Stimulated activated CD4-positive, alpha-beta T cell treated with anti-CD3 and anti-CD28 coated beads, Interleukin-12 subunit alpha, Interleukin-12 subunit beta, amount 100 ng/mL, for 24 hours (primary cell): ENCODE measurements around the gene COPB2.

Experiments used
- DNase-seq, 2 experiments: peaks; one replicate each; pipeline ENCODE4 v3.0.0-alpha.2; 2020; ENCODE audit warnings: low read depth in 2 of 2

Gene COPB2

DNA sequence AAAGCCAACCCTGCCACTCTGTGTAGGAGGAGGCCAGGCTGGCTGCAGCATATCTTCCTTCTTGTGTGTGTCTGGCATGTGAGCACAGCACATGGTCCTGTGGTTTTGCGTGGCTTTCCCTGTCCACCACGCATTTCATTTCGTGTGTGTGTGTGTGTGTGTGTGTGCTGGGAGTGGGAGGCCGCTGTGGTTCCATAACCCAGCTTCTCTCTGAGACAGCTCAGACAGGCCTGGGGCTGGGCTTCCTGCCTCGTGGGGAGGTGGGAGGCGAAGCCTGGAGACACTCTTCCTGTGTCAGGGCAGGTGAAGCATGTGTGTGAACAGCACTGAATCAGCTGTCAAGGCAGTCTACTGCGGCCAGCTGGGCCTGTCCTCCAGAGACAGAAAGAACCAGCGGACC is 61.6 kb downstream of the COPB2 start:
- DNase-seq: no peak

DNA sequence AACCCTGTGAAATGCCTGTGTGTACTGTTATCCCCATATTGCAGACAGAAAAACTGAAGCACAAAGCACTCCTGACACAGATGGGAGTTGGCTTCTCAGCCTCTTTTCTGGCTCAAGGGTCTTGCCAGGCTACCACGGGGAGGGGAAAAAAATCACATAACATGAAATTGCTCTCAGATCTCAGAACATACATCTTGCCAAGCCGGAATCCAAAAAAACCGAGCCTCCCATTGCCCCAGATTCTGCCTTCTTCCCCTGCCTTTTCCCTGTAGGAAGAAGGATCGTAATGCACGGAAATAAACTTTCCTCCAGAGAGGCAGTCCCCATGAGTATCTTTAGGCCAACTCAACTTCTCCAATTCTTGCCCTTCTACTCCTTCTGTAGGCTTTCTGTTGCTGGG is 62.2 kb downstream of the COPB2 start:
- no peak for DNase-seq

DNA sequence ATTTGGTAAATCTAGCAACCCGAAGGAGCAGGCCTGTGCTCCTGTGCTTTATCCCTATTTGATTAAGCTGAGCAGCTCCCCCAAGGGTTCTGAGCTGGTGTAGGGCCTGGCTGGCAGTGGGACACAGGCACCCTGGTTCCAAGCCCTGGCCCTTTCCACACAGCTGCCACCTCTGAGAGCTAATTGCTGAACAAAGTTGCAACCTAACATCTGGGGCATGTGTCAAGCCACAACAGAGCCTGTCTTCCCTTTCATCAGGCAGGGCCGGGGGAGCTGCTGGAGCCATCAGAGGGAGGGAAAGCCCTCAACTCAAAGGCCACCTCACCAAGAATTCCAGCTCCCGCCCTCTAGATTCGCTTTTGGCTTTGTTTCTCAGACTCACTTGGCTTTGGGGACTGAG is 62.7 kb downstream of the COPB2 start:
- no peak for DNase-seq

DNA sequence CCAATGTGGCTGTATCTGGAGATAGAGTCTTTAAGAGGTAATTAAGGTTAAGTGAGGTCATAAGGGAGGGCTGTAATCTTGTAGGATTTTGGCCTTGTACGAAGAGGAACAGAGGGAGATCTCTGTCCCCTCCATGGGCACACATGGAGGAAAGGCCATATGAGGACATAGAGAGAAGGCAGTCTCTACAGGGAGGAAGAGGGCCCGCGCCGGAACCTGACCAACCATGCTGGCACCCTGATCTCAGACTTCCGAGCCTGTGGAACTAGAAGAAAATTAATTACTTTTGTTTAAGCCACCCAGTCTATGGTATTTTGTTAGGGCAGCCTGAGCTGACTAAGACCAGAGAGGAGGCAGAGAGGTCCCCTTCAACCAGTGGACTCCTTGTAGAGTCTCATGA is 63.3 kb downstream of the COPB2 start:
- no peak for DNase-seq

DNA sequence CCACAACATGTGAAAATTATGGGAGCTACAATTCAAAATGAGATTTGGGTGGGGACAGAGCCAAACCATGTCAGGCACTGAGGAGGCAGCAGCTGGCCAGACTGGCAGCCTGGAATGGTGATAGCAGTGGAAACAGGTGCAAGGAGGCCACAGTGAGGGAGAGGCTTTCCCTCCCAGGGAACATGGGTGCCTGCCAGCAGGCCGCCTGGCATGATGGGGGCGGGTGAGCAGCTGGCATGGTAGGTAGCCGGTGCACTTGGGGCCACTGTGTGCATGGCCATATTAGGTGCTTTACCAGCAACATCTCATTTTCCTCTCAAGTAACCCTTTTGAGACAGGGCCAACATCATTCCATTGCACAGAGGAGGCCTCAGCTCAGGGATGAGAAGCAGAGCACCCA is 63.9 kb downstream of the COPB2 start:
- DNase-seq: no peak

DNA sequence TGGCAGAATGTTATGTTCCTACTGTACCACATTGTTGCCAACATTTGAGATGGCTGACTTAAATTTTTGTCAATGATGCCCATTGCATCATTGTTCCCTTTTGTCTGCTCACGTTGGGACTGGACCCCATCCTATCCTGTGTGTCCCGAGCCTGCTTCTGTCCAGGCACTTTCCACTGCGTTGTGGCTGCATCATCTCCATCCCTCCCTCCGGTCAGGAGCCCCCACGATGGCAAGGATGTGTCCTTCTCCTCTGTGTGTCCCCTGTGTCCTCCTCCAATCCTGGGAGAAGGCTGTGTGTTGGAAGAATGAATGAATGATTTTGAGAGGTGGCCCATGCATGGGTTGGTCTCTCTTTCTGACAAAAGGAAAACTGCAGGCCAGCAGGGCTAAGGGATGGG is 65.0 kb downstream of the COPB2 start:
- no peak for DNase-seq

DNA sequence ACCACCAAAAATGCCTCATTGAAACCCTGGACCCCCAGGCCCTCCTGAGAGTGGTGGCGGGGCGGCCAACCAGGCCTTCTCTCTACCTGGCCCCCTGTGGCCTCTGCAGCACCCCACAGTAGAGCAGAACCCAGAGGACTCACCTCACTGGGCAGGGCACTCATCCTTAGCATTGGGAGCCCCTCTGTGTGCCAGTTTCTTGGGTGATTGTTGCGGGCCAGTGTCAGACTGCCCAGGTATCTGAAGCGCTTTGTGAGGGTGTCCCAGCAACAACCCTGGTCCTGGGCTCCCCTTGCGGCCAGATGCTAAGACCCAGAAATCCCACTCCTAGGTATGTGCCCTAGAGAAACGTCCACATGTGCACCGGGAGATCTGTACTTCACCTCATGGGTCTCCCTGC is 66.3 kb downstream of the COPB2 start:
- no peak for DNase-seq

DNA sequence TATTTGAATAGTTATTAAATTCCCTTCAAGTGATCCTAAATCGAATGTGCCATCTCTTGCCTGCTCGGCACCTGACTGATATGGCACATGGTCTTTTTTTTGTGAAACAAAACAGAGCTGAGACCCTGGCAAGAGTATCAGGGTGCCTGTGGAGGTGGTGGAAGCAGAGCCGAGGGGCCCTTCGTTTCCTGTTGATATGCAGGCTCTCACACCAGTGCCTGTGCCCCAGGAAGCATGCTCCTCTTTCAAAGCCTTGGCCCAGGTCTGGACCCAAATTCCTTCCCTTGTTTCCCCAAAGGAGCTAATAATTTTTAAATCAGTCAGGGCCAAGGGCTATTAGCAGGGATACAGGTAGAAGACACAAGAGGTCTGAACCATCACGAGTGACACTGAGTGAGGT is 67.1 kb downstream of the COPB2 start:
- no peak for DNase-seq

DNA sequence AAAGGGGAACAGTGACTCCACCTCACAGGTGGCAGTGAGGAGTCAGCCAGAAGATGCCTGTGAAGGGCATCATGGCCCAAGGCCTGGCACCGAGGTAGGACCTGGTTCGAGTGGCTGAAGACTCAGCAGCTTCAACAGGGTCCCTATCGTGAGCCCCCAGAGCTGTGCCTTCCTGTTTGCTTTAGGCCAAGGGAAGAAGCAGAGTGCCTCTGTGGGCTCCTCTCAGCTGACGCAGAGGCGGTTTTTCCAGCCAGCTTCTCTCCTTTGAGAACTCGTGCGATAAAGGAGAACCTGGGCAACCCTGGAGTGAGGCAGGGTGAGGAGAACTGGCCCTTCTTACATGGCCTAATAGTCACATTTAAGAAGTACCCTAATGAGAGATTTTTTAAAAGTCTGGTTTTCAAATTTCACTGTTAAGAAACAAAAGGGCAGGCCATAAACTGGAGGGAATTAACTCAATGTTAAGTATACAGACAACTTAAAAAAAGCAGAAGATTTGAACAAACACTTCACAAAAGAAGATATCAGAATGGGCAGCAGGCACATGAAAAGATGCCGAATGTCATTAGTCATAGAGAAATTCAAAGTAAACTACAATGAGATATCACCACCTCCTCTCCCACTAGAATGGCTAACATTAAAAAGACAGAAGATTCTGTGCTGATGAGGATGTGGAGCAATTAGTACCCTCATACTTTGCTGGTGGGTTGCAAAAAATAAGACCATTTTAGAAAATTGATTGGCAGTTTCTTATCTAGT is 68.7 kb downstream of the COPB2 start:
- no peak for DNase-seq

DNA sequence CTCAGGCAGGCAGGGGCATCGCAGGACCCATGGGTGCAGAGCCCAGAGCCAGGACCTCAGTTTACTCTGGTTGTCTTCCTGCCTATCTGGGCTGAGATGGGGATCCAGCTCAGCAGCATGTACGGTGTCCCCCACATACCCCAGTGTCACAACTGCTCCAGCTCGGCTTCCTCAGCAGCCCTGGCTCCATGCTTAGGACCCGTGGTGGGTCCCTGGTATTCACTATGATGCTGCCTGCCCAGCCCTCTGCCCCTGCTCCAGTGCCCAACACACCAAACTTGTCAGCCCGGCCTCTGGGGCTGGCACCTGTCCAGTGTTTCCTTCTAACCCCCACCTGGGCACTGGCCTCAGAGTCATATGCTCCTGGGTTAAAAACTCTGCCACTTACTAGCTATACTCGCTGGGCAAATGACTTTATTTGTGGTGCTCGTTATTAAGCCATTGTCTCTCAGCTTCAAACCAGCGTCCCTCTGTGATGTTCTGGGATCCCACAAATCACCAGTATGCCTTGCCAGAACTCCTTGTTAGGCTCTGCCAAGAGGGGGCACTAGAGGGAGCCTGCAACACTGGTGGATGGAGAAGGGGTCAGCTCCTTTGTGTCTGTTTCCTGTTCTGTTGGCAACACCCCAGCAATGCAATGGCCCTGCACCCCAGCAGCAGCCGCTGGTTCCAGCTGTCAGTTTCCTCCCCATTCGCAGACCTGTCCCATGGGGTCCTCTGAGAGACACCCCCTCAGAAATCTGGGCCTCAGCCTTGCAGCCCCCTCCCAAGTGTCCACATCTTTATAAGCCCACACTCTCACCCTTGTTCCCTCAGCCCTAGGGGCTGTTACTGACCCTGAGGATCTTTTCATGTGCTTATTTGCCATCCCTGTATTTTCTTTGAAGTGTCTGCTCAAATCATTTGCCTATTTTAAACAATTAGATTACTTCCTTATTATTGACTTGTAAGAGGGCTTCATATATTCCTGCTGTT is 69.7 kb downstream of the COPB2 start:
- no peak for DNase-seq

DNA sequence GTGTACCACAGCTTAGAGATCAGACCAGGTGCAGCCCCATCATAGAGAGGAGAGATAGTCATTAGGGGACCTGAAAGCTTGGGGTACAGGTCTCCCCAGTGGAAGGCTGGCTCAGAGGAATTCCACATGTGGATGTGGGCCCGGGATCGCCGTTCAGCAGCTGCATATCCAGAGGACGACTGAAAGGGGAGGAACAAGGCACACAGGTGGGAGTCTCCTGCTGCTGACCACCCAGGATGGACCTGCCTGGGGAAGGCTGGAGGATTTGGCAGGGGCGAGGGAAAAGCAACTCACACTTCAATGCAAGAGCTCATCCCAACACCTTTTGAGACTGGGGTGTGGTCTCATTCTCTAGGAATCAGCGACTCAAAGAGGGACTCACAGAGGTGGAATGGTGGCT is 70.6 kb downstream of the COPB2 start:
- DNase-seq: no peak

DNA sequence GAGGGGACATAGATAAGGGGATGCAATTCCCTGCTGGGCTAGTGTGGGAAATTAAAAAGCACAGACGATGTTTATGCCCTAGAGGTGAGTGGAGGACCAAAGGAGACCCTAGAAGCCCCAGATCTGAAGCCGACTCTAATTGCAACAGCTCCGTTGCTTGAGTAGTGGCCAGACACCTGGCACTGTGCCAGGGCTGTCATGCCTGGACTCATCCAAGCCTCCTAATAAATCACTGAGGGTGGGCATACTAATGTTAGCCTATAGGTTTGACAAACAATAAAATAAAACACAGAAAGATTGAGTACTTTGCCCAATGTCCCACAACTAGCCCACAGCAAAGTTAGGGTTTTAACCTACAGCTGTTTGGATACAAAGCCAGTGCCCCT is 71.0 kb downstream of the COPB2 start:
- DNase-seq: no peak

DNA sequence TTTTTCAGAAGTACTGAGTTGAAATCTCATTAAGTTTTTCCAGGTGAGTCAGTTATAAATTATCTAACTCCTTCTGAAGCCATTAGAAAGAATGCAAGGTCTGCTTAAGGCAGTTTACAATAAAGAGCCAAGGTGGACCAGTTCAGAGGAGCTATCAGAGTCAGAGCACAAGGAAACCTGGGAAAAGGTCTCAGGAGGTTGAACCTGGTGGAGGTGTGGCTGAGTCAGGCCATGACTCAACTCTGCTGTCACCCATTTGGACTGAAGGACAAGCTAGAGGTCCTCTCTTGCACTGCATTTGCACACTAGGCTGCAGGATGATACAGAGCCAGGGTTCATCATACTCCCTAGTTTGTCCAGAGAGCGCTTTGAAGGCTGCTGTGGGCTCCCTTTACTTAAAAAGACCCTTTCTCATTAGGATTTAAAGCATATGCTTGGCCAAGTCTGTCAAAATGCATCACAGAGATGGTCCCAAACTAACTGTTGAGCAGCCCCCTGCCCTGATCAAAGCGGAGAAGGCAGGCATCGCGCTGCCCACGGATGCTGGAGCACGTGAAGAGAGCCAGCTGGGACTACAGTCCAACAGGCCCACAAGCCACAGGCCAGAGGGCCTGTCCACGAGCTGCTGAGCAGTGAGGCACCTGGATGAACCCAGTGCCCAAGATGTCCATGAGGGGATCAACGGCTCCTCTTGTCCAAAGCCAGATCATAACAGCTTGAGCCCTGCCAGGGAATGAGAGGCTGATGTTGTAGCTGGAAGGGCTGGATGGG is 71.6 kb downstream of the COPB2 start:
- DNase-seq: no peak

DNA sequence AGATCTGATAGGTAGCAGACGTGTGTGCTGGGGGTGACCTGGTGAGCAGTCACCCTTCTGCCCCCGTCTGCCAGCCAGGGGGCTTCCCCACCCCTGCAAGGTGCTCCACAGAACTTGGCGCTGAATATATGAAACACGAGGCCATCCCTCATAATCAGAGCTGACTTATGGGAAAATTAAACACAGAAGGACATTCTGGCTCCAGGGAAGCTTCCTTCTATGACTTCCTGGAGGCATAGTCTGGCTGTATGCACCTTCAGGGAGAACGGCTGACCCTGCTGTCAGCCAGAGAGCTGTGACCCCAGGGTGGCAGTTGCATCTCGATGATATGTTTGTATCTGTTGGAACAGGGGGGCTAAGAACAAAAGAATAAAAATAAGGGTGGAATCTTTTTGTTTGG is 72.2 kb downstream of the COPB2 start:
- DNase-seq: no peak

DNA sequence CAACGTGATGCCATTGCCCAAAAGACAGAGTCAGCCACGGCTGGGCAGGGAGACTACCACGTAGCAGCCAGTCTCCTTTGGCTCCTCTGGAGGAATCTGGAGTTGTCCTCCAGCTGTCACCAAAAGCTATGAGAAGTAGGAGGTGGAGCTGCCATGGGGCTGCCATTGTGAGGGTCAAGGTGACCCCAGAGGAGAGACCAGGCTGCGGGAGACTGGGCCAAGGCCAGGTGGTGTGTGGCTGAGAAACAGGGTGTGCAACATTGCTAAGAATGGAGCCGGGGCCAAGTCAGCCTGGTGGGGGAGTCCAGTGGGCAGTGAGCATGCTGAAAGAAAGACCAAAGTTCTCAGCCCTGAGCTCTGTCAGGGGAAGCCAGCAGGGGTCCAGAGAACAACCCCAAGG is 75.5 kb downstream of the COPB2 start:
- DNase-seq: no peak

DNA sequence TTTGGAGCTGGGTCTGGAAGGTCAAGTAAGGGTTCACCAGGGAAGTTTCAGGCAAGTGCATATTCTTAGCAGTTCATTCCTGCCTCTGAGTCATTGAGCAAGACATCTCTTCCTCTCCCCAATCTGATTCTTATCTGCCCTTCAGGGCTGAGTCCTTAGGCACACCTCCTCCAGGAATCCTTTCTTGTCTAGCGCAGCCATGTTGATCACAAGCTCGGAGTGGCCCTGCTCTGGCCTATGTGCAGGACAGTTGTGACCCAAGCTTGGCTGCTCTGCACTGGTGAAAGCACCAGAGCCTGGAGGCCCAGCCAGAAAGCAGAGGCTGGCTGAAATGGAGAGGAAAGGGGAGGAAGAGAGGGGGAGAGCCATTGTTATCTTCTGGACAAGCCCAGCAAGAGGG is 76.5 kb downstream of the COPB2 start:
- DNase-seq: no peak

DNA sequence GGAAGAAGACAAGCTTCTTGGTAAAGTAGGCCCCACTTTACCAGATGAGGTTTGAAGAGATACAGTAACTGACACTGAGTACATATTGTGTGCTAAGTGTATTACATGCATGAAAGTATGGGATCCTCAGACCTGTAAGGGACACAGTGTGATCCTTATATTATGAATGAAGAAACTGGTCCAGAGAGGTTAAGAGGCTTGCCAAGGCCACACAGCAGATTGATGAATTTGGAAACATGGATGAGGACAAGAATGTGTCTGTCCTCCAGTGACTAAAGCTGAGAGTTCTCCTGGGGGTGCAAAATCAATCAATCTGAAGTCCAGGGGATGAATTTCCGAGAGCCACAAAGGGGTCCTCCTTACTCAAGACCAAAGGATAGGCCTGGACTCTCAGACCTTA is 77.0 kb downstream of the COPB2 start:
- DNase-seq: no peak

DNA sequence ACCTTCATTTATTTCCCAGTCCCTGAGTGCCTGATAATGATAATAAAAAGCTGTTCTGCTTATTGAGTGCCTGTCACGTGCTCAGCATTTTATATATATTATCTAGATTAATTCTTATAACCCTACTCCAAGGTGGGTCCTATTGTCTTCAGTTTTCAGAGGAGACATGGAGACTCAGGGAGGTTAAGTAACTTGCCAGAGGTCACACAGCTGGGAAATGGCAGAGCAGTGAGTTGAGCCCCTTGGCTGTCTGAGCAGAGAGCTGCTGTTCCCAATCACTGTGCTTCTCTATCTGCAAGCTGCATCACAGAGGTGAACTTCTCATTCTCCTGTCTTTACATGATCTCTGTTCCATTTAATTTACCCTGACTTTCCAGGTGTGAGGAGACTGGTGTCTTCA is 77.9 kb downstream of the COPB2 start:
- DNase-seq: no peak

DNA sequence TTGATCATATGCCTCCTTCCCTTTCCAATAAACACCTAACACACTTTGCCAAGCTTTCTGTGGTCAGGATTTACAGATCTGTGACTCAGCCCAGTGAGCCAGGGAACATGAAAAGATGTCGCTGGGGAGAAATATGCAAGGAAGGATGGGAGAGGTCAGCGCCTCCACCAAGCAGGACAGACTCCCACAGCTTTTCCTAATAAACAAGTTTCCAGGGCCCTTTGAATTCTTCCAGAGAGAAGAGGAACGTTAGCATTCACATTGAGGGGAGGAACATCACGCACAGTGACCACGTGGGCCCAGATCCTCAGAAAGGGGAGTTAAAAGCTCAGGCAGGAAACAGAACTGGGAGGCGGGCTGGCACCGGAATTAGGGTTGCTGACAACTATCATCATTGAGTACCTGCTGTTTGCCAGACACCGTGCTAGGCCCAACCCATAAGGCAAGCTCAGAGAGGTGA is 78.9 kb downstream of the COPB2 start:
- no peak for DNase-seq

DNA sequence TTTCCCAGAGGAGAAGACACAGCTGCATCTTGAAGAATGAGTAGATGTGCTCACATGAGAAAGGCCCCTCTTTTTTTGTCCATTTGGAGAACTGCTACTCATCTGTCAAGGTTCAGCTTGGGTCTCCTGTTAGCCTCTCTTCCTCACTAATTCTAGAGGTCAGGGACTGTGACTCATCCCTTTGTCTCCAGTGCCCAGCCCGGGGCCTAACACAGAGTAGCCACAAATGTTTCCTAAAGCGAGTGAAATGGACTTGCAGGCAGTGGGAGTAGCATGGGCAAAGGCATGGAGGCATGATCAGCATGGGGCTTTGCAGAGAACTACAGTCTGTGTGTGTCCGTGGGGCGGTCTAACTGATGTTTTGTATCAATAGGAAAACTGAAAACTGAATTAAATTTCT is 79.6 kb downstream of the COPB2 start:
- DNase-seq: no peak

DNA sequence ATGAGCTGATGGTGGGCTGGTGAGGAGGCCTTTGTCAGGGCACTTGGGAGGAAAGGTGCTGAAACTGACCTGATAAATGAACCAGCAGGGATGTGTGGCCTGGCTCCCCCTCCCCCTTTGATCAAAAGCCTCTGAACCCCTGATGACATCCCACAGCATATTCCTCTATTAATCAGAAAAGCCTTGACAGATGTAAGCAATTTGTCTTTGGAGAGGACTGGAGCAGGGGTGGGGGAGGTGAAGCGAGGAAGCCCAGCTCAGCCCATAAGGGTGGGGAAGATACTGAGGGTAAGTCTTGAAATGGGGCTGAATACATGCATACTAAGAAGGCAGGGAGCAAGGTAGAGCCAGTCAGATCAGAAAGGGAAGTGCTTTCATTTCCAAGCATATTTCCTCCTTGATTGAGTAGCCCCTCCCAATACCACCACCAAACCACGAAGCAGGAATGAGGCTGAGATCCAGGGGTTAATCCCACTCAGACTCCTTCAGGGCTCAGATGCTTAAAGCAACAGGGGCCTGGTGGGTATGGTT is 80.3 kb downstream of the COPB2 start:
- no peak for DNase-seq

DNA sequence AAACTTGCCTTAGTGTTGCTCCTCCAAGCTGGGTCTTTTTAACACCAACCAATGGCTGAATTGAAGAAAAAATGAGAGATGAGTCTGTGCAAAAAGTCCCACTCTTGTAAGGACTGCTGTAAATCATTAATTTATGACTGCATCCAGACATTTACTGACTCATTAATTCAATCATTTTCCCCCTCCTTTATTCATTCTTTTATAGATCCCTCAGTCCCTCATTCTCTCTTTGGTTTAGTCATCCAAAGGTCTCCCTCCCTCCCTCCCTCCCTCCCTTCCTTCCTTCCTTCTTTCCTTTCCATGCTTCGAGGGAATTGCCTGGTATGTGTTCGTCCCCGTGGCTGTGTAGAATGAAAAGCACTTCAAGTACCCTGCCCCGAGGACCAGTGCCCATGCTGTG is 80.9 kb downstream of the COPB2 start:
- DNase-seq: no peak
